Measurements from ENCODE around the gene LRRC3C.

LRRC3C gene

GRCh38 chr17:39913989-39914388 is 13.5 kb upstream of the LRRC3C start:
- CTCF ChIA-PET: interaction anchor here (0.6 to 0.9 kb wide), 2 partner anchors 45 to 197 kb away, joined by 3 to 5 read pairs; no protein-coding TSS in a partner anchor
- Histone ChIP-seq H3K4me3 (ENCODE audit: low read depth, low read length) (no peak overlapping the region), H3K9me3 (ENCODE audit: control insufficient read depth, insufficient read depth, low read depth, low read length) (no peaks in the 10 kb centered on the region), H3K4me1 (ENCODE audit: control insufficient read depth, insufficient read depth, low read length) (no peaks in the 10 kb centered on the region), H3K36me3 (ENCODE audit: control insufficient read depth in 2 of 2, insufficient read depth in 1 of 2, low read length in 2 of 2) (peaks cover 3 to 30% of the 10 kb centered on the region in 2 experiments; a peak in 2 of 3 replicates), H3K27ac (ENCODE audit: extremely low read depth, low read depth, low read length) (no peak overlapping the region)
- POLR2A ChIA-PET: no interaction called here
- TF ChIP-seq ZNF473 (tag by site-specific recombination; IDR thresholded peaks at IDR 0.05) (no peak), ZNF354C (tag by site-specific recombination; IDR thresholded peaks at IDR 0.05; ENCODE audit: borderline replicate concordance, low read depth) (no peak), ZNF155 (tag by site-specific recombination; IDR thresholded peaks at IDR 0.05) (no peak), ZSCAN23 (tag by site-specific recombination; IDR thresholded peaks at IDR 0.05) (no peak)

GRCh38 chr17:39915559-39915958 is 12.0 kb upstream of the LRRC3C start:
- Histone ChIP-seq H3K27ac (ENCODE audit: extremely low read depth, low read depth, low read length) (no peak overlapping the region), H3K4me1 (ENCODE audit: control insufficient read depth, insufficient read depth, low read length) (no peaks in the 10 kb centered on the region), H3K36me3 (ENCODE audit: control insufficient read depth in 2 of 2, insufficient read depth in 1 of 2, low read length in 2 of 2) (peaks cover 0 to 34% of the 10 kb centered on the region in 2 experiments; a peak in 2 of 3 replicates), H3K9me3 (ENCODE audit: control insufficient read depth, insufficient read depth, low read depth, low read length) (no peaks in the 10 kb centered on the region), H3K4me3 (ENCODE audit: low read depth, low read length) (no peak overlapping the region)
- ChIA-PET CTCF (interaction anchor here (0.6 to 1.3 kb wide), 3 partner anchors 12 to 298 kb away, joined by 4 to 6 read pairs (median 6); partner anchors contain the start of genes LRRC3C and ORMDL3), POLR2A (interaction anchor here (0.8 kb wide), 1 partner anchor 37 kb away, joined by 5 read pairs; no protein-coding TSS in a partner anchor)
- TF ChIP-seq ZNF623 (tag by site-specific recombination; IDR thresholded peaks at IDR 0.05) (no peak), ZNF785 (tag by site-specific recombination; IDR thresholded peaks at IDR 0.05) (no peak), ZNF837 (tag by site-specific recombination; IDR thresholded peaks at IDR 0.05) (no peak), ZNF660 (tag by site-specific recombination; IDR thresholded peaks at IDR 0.05) (no peak), ZNF426 (tag by site-specific recombination; IDR thresholded peaks at IDR 0.05) (no peak), PRDM2 (tag by site-specific recombination; IDR thresholded peaks at IDR 0.05; ENCODE audit: borderline replicate concordance) (no peak), ZNF529 (tag by site-specific recombination; IDR thresholded peaks at IDR 0.05; ENCODE audit: insufficient replicate concordance) (no peak), HIC1 (tag by site-specific recombination; IDR thresholded peaks at IDR 0.05) (no peak), ZNF433 (tag by site-specific recombination; IDR thresholded peaks at IDR 0.05; ENCODE audit: low read depth) (no peak), ZNF292 (tag by site-specific recombination; IDR thresholded peaks at IDR 0.05; ENCODE audit: borderline replicate concordance, low read depth) (no peak), ZNF23 (tag by site-specific recombination; IDR thresholded peaks at IDR 0.05; ENCODE audit: borderline replicate concordance) (no peak), ZNF76 (tag by site-specific recombination; IDR thresholded peaks at IDR 0.05; ENCODE audit: borderline replicate concordance, low read depth) (no peak), ZNF184 (tag by site-specific recombination; IDR thresholded peaks at IDR 0.05) (no peak), KLF7 (tag by site-specific recombination; IDR thresholded peaks at IDR 0.05; ENCODE audit: borderline replicate concordance) (no peak), SP7 (tag by site-specific recombination; IDR thresholded peaks at IDR 0.05) (no peak)
